Type B pancreatic cell (in vitro differentiated cells): Measurements from ENCODE around the gene VWC2L. TPM values are rescaled to one million over a fixed set of nuclear protein-coding genes. Genes with fewer than 3 reads are reported as not detected.

Source experiments
- DNase-seq: peaks from one replicate; pipeline ENCODE4 v3.0.0; 2021; ENCODE audit warnings: mixed read lengths; ENCODE audit not compliant: unreplicated experiment; ENCODE audit errors: extremely low spot score
- H3K27ac Mint-ChIP-seq: 2 replicates; pipeline ENCODE4 v1.8.0; 2021; ENCODE audit warnings: mild to moderate bottlenecking, mixed read lengths
- H3K27me3 Mint-ChIP-seq: 2 replicates; pipeline ENCODE4 v1.8.0; 2021; ENCODE audit warnings: mixed read lengths
- H3K36me3 Mint-ChIP-seq: 2 replicates; pipeline ENCODE4 v1.8.0; 2021; ENCODE audit warnings: mixed read lengths
- H3K4me1 Mint-ChIP-seq: one replicate; pipeline ENCODE4 v1.8.0; 2021; ENCODE audit warnings: mixed read lengths; ENCODE audit not compliant: unreplicated experiment
- H3K4me3 Mint-ChIP-seq: 2 replicates; pipeline ENCODE4 v1.8.0; 2021; ENCODE audit warnings: mild to moderate bottlenecking, mixed read lengths
- H3K9me3 Mint-ChIP-seq: 2 replicates; pipeline ENCODE4 v1.8.0; 2021; ENCODE audit warnings: mixed read lengths
- long read RNA-seq: library from polyadenylated mRNA; unstranded; transcript quantifications from one replicate; pipeline ENCODE4 v2.0.0, GENCODE V29; 2020
- total RNA-seq: library from RNA; stranded (reverse); gene quantifications from 2 replicates; pipeline ENCODE4 v1.2.1, GENCODE V29; 2021; ENCODE audit warnings: low replicate concordance
- TF ChIP-seq, protein P1 (sequence below): fragments of 200-600 bp; sonication (generic); conservative IDR thresholded peaks from 2 replicates; pipeline ENCODE4 v1.5.0; 2021; ENCODE audit warnings: antibody characterized with exemption, mild to moderate bottlenecking

VWC2L gene
- 0.17 and 0.31 TPM in 2 replicates for total RNA-seq
- long read RNA-seq: 0 reads

DNA sequence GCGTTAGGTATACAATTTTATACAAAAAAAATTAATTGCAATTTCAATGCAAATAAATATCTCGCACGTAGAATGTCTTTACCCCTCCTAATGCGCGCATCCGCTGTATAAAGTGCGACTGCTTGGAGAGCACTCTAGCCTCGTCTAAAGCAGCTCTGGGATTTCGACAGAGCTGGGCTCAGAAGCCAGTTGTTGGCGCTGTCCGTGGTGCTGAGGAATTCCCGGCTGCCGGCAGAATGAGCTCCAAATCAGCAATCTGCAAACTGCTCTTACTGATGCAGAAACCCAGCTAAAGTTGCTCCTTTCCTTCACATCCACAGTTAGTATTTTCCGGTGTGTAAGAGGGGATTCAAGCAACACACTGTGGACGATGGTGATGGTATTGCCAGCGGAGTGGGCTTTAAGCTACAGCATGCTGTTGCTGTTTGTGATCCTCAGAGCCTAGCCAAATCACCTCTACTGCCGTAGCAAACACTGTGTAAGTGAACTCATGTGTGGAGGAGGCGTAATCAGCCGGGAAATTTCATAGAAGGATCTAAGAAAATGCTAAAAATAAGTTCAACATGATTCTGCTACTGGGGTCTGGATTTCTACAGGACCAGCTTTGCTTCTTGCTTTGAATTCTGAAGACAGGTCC lies at the start of gene VWC2L:
VWC2L (plus strand) TSS at position 137 of the 637 bp plus-strand sequence. CDS start 3,140 bp downstream, outside the sequence.
- Mint-ChIP-seq H3K9me3 (no peaks in the 10 kb centered on the region), H3K27me3 (peaks cover 16% of the 10 kb centered on the region), H3K36me3 (no peaks in the 10 kb centered on the region), H3K4me3 (no peak within 1 kb of the TSS), H3K4me1 (no peaks in the 10 kb centered on the region), H3K27ac (no peak within 1 kb of the TSS)
- TF ChIP-seq, protein P1, sequence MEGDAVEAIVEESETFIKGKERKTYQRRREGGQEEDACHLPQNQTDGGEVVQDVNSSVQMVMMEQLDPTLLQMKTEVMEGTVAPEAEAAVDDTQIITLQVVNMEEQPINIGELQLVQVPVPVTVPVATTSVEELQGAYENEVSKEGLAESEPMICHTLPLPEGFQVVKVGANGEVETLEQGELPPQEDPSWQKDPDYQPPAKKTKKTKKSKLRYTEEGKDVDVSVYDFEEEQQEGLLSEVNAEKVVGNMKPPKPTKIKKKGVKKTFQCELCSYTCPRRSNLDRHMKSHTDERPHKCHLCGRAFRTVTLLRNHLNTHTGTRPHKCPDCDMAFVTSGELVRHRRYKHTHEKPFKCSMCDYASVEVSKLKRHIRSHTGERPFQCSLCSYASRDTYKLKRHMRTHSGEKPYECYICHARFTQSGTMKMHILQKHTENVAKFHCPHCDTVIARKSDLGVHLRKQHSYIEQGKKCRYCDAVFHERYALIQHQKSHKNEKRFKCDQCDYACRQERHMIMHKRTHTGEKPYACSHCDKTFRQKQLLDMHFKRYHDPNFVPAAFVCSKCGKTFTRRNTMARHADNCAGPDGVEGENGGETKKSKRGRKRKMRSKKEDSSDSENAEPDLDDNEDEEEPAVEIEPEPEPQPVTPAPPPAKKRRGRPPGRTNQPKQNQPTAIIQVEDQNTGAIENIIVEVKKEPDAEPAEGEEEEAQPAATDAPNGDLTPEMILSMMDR: no peak
- DNase-seq: peak; percentile 86

DNA sequence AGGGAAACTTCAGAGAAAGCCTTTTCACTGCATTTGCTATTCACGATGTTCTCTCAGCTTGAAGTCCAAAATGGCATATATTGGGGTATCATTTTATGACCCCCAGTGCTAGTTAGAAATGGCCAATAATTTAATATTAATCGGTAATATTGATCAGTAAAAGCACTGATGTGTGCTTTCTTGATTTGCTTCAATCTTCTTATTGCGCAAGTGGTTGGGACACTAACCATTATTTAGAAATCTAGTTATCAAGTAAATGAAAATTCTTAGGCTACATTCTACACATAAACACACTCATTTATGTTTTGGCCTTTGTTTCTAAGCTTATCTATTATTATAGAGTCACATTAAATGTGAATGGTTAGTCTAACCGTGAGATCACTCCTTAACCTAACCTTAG lies 49.7 kb upstream of the VWC2L start:
- Mint-ChIP-seq H3K9me3 (no peaks in the 10 kb centered on the region), H3K4me1 (no peaks in the 10 kb centered on the region), H3K27me3 (peaks cover 5% of the 10 kb centered on the region), H3K27ac (no peak overlapping the region), H3K4me3 (no peak overlapping the region), H3K36me3 (no peaks in the 10 kb centered on the region)
- DNase-seq: no peak
- TF ChIP-seq, protein P1: no peak

DNA sequence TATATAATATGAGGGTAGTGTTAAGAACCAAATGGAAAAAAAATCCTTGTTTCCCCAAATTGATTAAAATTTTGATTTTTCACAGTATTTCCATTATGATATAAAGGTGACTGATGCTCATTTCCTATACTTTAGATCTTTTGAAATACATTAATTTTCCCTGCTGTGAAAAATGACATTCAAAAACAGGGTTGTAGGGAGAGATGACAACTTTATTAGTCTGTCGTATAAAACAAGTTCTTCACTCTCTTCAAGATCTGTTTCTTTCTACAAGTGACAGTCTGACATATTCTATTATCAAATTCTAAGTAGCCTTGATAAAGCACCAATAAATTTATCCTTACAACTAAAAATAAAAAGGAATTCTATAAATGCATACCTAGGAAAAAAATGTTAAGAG lies 45.3 kb upstream of the VWC2L start:
- H3K27ac Mint-ChIP-seq: no peak overlapping the region
- H3K27me3 Mint-ChIP-seq: peaks cover 10% of the 10 kb centered on the region
- no peaks in the 10 kb centered on the region for H3K36me3 Mint-ChIP-seq
- DNase-seq: no peak
- TF ChIP-seq, protein P1: no peak
- no peaks in the 10 kb centered on the region for H3K4me1 Mint-ChIP-seq
- H3K4me3 Mint-ChIP-seq: no peak overlapping the region
- H3K9me3 Mint-ChIP-seq: no peaks in the 10 kb centered on the region

DNA sequence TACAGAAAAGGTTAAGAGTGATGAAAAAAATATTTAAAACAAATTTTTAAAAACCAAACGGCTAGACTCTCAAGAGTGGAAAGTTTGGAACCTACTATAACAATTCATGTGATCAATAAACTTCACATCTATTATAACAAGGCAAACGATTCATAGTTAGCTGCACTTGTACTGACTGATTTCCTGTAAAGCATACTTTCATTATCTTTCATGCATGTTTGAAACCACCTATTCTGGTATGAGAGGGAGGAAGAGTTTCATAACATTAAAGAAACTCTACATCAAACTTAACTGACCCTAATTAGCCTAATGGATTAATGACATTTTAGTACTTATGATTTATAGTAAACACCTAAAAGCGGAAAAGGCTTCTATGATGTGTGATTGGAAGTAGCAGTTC lies 43.7 kb upstream of the VWC2L start:
- TF ChIP-seq, protein P1: no peak
- H3K4me3 Mint-ChIP-seq: no peak overlapping the region
- no peaks in the 10 kb centered on the region for H3K36me3 Mint-ChIP-seq
- H3K9me3 Mint-ChIP-seq: no peaks in the 10 kb centered on the region
- H3K4me1 Mint-ChIP-seq: no peaks in the 10 kb centered on the region
- no peak for DNase-seq
- peaks cover 10% of the 10 kb centered on the region for H3K27me3 Mint-ChIP-seq
- H3K27ac Mint-ChIP-seq: no peak overlapping the region

DNA sequence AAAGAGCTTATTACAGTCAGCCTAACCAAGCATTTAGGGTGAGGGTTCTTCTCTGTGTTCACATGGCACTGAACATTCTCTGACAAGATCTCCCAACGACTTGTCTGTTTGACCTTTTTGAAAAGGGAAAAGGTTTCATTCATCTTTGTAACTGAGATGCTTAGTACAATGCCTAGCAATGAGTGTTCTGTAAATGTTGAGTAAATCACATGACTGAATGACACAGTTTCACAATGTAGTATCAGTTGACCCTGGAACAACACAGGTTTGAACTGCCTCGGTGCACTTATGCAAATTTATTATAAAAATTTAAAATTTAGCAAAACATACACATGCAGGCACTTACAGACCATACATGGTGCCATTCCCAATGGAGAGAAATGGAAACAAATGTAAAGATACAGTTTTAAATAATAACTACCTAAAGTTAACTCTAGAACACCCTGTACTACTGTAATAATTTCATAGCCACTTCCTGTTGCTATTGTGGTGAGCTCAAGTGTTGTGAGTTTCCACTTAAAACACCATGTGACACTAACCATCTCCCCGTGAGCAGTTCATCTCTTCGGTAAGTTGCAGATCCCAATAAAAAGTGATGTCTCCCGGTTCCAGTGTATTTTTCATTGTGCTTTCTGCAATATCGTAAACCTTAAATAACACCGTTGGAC lies 34.1 kb upstream of the VWC2L start:
- H3K4me3 Mint-ChIP-seq: no peak overlapping the region
- no peaks in the 10 kb centered on the region for H3K27me3 Mint-ChIP-seq
- H3K36me3 Mint-ChIP-seq: no peaks in the 10 kb centered on the region
- H3K4me1 Mint-ChIP-seq: no peaks in the 10 kb centered on the region
- DNase-seq: no peak
- H3K9me3 Mint-ChIP-seq: no peaks in the 10 kb centered on the region
- H3K27ac Mint-ChIP-seq: no peak overlapping the region
- TF ChIP-seq, protein P1: no peak
